ENCODE data around the gene TESK2. TPM values are rescaled to one million over a fixed set of nuclear protein-coding genes. Genes with fewer than 3 reads are reported as not detected.

TESK2 gene
- total RNA-seq, 4 donors from 2014 or later: 16.0 to 28.9 (median 22.8) TPM

DNA sequence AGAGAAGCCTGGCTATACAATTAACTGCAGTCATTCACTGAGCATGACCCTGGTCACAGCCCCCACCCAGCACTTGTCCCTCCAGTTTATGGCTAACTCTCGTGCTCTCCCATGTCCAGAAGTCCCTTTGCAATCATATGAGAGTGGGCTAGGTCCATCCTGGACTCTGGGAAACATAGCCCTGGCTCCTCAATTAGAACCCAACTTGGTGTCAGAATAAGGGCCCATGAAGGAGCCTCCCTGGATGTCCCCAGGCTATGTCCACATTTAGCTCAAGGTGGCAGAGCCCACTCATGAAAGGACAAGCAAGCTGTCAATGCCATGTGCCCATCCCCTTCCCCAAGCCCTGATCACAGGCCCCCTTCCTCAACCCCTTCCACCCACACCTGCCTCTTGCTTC, 191.7 kb downstream of the TESK2 start:
- no peak overlapping the region for H3K27ac ChIP-seq
- DNase-seq (ENCODE audit: low spot score in 2 of 2): no peak
- H3K4me1 ChIP-seq: peaks cover 9% of the 10 kb centered on the region
- H3K9me3 ChIP-seq: no peaks in the 10 kb centered on the region
- no peak overlapping the region for H3K4me3 ChIP-seq
- 91% methylated on average over 1 of the region's 1 CpG for WGBS
- no peaks in the 10 kb centered on the region for H3K36me3 ChIP-seq
- no peaks in the 10 kb centered on the region for H3K27me3 ChIP-seq
- TF ChIP-seq EP300 (IDR thresholded peaks at IDR 0.05) (no peak), POLR2AphosphoS5 (IDR thresholded peaks at IDR 0.05) (no peak), CTCF (IDR thresholded peaks at IDR 0.05) (no peak), POLR2A (IDR thresholded peaks at IDR 0.05) (no peak)

DNA sequence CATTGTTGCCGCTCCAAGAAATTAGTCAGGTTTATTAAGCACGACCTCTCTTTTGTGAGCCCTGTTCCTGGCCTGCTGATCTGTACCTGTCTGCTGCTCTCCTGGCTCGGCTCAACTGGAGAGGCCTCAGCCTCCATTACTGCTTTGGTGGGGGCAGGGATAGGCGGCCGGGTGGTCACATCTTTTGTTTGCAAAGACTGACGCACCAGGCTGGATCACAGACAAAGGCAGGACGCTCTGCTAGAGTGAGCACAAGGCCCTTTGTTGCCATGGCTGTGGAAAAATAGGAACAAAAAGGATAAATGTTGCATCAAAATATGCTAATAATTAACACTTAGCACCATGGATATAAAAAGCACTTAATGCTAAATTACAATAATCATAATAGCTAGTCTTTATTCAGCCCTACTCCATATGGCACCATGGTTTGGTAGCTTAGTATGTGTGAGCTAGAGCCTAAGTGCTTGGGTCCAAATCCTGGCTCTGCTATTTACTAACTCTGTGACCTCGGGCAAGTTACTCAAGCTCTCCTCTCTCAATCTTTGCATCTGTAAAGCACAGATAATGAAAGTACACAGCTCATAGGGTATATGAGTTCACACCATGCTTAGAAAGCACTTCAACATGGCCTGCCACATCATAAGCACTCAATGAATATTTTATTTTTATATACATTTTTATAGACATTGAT, 193.2 kb downstream of the TESK2 start:
- peaks cover 1% of the 10 kb centered on the region for H3K4me1 ChIP-seq
- TF ChIP-seq POLR2AphosphoS5 (IDR thresholded peaks at IDR 0.05): no peak
- TF ChIP-seq POLR2A (IDR thresholded peaks at IDR 0.05): no peak
- TF ChIP-seq CTCF (IDR thresholded peaks at IDR 0.05): no peak
- no peak for TF ChIP-seq EP300 (IDR thresholded peaks at IDR 0.05)
- H3K27ac ChIP-seq: no peak overlapping the region
- H3K4me3 ChIP-seq: no peak overlapping the region
- DNase-seq (ENCODE audit: low spot score in 2 of 2): no peak
- H3K27me3 ChIP-seq: no peaks in the 10 kb centered on the region
- no peaks in the 10 kb centered on the region for H3K9me3 ChIP-seq
- H3K36me3 ChIP-seq: no peaks in the 10 kb centered on the region
- WGBS: 81% methylated on average over 8 of the region's 8 CpGs

Other genes starting within 250 kb of the TESK2 start
- 1 to 10 TPM in 3 of 4 donors, not detected in 1; 1.1 to 3.3 (median 2.7) TPM for gene HPDL, start 164.3 kb downstream of the TESK2 start, total RNA-seq
- gene TOE1, start 151.0 kb downstream of the TESK2 start, total RNA-seq: 1 to 10 TPM; 5.5 to 8.5 (median 8.5) TPM
- gene MUTYH, start 150.7 kb downstream of the TESK2 start, total RNA-seq: 10 to 100 TPM; 22.1 to 38.2 (median 30.7) TPM
- gene CCDC163, start 8.9 kb upstream of the TESK2 start, total RNA-seq: 1 to 10 TPM in 1 of 4 donors, under 1 TPM in 3; 0.64 to 1.3 (median 0.83) TPM
- gene MMACHC, start 9.1 kb upstream of the TESK2 start, total RNA-seq: 1 to 10 TPM; 2.3 to 4.2 (median 3.1) TPM
- 100 to 1,000 TPM; 134 to 365 (median 296) TPM for gene PRDX1, start 30.7 kb upstream of the TESK2 start, total RNA-seq
- 10 to 100 TPM; 60.1 to 87.1 (median 82.8) TPM for gene AKR1A1, start 59.7 kb upstream of the TESK2 start, total RNA-seq
- gene NASP, start 92.9 kb upstream of the TESK2 start, total RNA-seq: 10 to 100 TPM; 44.2 to 79.3 (median 55.9) TPM
- gene CCDC17, start 132.9 kb upstream of the TESK2 start, total RNA-seq: 1 to 10 TPM; 3.2 to 6.5 (median 4.0) TPM
- 100 to 1,000 TPM; 121 to 219 (median 131) TPM for gene GPBP1L1, start 195.4 kb upstream of the TESK2 start, total RNA-seq
- 10 to 100 TPM; 13.8 to 27.7 (median 19.3) TPM for gene TMEM69, start 197.0 kb upstream of the TESK2 start, total RNA-seq

Measured in suprapubic skin (tissue), 4 donors.